GM19468 (cell line): Measurements from ENCODE around the gene WDR20.
"Not testable (repeated sequence)": the region's sequence is repeated elsewhere in the genome, so short reads cannot be mapped to it uniquely, and the experiment has no call there.

Experiments
- ATAC-seq: cut with Tn5 transposase; IDR thresholded peaks from one replicate; pipeline ENCODE4 v1.9.1; 2021; ENCODE audit warnings: mild to moderate bottlenecking, moderate library complexity, moderate number of reproducible peaks; ENCODE audit not compliant: unreplicated experiment; ENCODE audit errors: extremely low read depth

Gene WDR20

GRCh38 chr14:102232348-102232625 is 92.6 kb downstream of the WDR20 start:
- no peak for ATAC-seq

DNA sequence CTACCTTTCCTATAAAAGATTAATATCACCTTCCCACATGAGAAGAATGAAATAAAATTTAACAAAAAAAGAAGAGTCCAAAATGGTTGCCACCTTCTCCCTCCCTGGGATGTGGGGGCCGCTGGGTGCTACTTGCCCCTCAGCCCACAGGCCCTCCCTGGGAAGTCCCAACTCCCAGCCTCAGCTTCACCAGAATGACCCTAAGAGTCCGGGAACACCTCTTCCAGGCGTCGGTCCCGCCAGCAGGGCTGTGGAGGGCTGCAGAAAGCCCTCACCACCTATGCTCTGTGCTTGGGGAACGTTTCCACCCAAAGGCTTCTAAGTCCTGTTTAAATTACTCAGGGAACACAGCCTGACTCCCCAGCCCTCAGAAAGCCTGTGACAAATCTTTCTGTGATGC is 93.4 kb downstream of the WDR20 start:
- no peak for ATAC-seq

- no peak for ATAC-seq
These were observed 94.9 kb downstream of the WDR20 start for GRCh38 chr14:102234331-102235264.

GRCh38 chr14:102235275-102235897 is 95.7 kb downstream of the WDR20 start:
- ATAC-seq = no peak

- ATAC-seq = no peak
These were observed 96.3 kb downstream of the WDR20 start for GRCh38 chr14:102236026-102236425.

DNA sequence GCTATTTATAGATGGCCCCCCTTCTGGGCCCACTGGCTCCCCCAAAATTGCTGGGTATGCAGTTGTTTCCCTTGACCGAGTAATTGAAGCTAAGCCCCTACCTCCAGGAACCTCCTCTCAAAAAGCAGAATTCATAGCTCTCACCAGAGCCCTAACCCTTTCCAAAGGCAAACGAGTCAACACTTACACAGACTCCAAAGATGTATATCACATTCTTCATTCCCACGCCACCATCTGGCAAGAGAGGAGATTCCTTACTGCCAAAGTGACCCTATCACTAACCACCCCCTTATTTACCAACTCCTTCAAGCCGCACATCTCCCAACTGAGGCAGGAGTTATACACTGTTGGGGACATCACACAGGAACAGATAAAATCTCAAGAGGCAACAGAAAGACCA is 98.4 kb downstream of the WDR20 start:
- no peak for ATAC-seq

DNA sequence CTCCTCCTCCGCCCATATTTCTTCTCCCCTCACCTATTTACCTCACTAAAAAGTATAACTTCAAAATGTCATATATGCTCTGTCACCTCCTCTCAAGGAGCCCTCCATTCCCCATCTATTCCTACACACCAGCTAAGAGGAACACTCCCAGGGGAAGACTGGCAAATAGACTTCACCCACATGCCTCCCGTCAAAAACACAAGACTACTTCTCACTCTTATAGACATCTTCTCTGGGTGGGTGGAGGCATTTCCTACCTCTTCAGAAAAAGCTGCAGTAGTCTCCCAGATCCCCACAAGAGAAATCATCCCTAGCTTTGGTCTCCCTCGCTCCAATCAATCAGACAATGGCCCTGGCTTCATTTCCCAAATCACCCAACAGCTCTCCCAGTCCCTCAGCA is 99.1 kb downstream of the WDR20 start:
- no peak for ATAC-seq

GRCh38 chr14:102239231-102239630 is 99.5 kb downstream of the WDR20 start:
- no peak for ATAC-seq

GRCh38 chr14:102240481-102240880 is 100.8 kb downstream of the WDR20 start:
- not testable (repeated sequence) for ATAC-seq

- ATAC-seq = no peak
These were observed 101.5 kb downstream of the WDR20 start for GRCh38 chr14:102241147-102241546.

GRCh38 chr14:102243795-102244194 is 104.1 kb downstream of the WDR20 start:
- not testable (repeated sequence) for ATAC-seq

DNA sequence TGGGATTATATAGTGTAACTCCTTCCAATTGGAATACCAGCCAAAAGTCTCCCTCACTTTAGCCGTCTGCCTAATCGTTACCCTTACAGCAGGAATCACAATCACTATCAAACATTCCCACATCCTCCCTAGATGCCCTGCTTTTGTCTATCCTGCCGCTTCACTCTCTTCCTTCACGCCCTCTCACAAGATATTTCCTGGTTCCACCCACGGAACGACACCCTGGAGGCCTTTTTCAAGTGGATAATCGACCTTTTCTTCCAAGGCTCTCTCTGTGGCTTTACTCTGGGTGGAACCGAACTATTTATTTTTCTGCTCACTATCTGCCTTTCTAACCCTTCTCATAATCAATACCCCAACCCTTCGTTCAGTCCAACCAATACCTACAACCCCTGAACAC is 106.4 kb downstream of the WDR20 start:
- no peak for ATAC-seq

- ATAC-seq = no peak
These were observed 108.4 kb downstream of the WDR20 start for GRCh38 chr14:102248121-102248520.

DNA sequence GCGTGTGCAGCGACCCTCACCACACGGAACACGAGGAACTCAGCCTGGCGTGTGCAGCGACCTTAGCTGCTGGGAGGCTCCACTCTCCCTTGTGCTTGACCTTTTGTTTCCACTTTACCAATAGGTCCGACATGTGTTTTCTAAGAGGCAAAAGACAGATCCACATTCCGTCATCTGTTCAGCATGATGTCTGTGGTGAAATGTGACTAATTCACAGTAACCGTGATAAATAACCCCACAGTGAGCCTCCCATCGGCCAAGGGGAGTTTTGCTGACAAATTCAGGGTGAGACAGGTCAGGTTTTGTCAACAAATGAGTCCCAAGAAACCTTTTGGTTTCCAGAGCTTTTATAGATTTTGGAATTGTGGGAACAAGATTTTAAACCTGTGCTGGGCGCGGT is 109.3 kb downstream of the WDR20 start:
- no peak for ATAC-seq

GRCh38 chr14:102249981-102250380 is 110.3 kb downstream of the WDR20 start:
- no peak for ATAC-seq

DNA sequence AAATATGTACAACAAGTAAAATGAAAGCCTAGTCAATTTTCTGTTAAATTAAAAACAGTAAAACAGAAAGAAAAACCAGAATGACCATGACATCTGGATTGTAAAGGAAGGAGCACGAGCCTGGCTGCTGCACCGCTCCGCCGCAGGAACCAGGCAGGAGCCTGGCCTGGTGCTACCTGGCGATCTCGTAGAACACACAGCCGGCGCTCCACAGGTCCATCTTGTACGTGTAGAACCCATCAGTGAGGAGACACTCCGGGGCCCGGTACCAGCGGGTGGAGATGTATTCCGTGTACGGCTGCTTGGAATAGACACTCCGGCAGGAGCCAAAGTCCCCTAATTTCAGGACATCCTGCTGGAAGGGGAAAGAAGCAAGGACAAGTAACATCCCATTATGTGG is 110.9 kb downstream of the WDR20 start:
- ATAC-seq = no peak

DNA sequence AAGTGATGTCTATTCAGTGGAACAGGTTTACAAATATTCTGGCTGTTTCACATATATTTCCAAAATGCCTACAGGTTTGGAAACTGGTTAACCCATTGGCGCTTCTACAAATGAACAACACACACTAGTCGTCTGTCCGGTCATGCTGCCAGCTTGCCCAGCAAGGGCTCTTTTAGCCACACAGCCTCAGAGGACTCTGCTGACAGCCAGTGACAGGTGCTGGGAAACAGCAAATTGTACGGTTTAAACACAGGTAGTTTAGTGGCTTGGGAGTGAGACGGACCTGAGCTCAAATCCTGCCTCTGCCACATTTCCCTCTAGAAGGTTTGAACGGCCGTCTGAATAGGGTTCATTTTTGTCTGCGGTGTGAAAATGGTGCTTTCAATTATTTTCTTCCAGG is 111.5 kb downstream of the WDR20 start:
- ATAC-seq = no peak

- no peak for ATAC-seq
These were observed 113.4 kb downstream of the WDR20 start for GRCh38 chr14:102252834-102253801.

- no peak for ATAC-seq
These were observed 115.9 kb downstream of the WDR20 start for GRCh38 chr14:102255401-102256190.

DNA sequence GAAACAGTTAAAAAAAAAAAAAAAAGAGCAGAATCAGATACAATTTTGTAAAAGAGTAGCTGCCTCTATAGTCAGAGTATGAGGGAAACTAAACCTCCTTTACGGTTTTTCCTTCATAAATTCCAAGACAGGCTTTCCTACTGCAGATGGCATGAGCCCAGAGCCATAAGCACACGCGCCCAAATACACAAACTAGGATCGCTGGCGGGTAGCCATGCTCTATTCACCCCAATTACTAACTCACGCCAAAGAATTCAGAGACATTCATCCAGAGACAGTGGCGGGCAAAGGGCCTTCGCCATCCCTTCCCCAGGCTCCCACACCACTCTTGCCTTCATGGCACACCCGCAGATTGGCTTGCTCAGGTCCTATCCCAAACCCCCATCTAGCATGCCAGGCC is 117.0 kb downstream of the WDR20 start:
- no peak for ATAC-seq
